Activated naive CD8-positive, alpha-beta T cell (primary cell): Measurements from ENCODE around the gene ZFP64.
A peak's percentile ranks its signal among the peaks of the same experiment; 100 is the strongest.

ENCODE experiments used
- H3K27ac Mint-ChIP-seq: one replicate; pipeline ENCODE4 v1.8.0; 2021; ENCODE audit warnings: mixed read lengths
- H3K27me3 Mint-ChIP-seq: one replicate; pipeline ENCODE4 v1.8.0; 2021; ENCODE audit warnings: mixed read lengths
- H3K36me3 Mint-ChIP-seq: one replicate; pipeline ENCODE4 v1.8.0; 2021; ENCODE audit warnings: mixed read lengths
- H3K4me1 Mint-ChIP-seq: one replicate; pipeline ENCODE4 v1.8.0; 2021; ENCODE audit warnings: low read depth, mixed read lengths
- H3K4me3 Mint-ChIP-seq: one replicate; pipeline ENCODE4 v1.8.0; 2021; ENCODE audit warnings: mild to moderate bottlenecking, mixed read lengths
- H3K9me3 Mint-ChIP-seq: one replicate; pipeline ENCODE4 v1.8.0; 2021; ENCODE audit warnings: low read depth, mixed read lengths

ZFP64 gene

GRCh38 chr20:52181766-52182165, 9.8 kb downstream of the ZFP64 start:
- H3K27ac Mint-ChIP-seq = no peak overlapping the region
- H3K36me3 Mint-ChIP-seq = peaks cover 11% of the 10 kb centered on the region
- H3K4me1 Mint-ChIP-seq = peaks cover 5% of the 10 kb centered on the region
- H3K9me3 Mint-ChIP-seq = no peaks in the 10 kb centered on the region
- H3K27me3 Mint-ChIP-seq = no peaks in the 10 kb centered on the region
- H3K4me3 Mint-ChIP-seq = no peak overlapping the region

DNA sequence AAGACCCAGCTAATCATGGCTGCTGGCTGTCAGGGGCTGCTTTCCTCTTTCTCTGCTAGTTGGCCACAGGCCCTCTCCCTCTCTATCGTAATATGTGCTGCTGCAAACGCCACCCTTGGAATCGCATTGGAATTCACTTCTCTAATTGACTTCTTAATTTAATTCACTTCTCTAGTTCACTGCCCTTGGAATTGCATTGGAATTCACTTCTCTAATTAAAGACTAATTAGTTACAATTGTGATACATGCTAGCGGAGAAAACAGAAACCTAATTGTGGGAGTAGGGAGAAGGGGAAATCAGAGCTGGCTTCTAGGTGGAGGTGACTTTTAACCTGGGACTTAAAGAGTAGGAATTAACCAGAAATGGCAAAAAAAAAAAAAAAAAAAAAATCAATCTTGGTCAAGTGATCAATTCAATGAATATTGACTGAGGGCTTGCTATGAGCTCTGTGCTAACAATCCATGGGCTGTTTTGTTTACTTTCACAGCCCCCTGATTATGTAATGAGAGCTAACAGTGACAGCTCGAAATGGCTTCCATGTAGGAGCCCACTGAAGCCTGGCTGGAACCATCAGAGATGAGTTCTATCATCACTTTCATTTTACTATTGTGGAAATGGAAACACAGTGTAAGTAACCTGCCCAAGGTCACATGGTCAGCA, 11.3 kb downstream of the ZFP64 start:
- Mint-ChIP-seq H3K27ac (no peak overlapping the region), H3K27me3 (no peaks in the 10 kb centered on the region), H3K36me3 (peaks cover 11% of the 10 kb centered on the region), H3K9me3 (no peaks in the 10 kb centered on the region), H3K4me3 (no peak overlapping the region), H3K4me1 (peaks cover 5% of the 10 kb centered on the region)

DNA sequence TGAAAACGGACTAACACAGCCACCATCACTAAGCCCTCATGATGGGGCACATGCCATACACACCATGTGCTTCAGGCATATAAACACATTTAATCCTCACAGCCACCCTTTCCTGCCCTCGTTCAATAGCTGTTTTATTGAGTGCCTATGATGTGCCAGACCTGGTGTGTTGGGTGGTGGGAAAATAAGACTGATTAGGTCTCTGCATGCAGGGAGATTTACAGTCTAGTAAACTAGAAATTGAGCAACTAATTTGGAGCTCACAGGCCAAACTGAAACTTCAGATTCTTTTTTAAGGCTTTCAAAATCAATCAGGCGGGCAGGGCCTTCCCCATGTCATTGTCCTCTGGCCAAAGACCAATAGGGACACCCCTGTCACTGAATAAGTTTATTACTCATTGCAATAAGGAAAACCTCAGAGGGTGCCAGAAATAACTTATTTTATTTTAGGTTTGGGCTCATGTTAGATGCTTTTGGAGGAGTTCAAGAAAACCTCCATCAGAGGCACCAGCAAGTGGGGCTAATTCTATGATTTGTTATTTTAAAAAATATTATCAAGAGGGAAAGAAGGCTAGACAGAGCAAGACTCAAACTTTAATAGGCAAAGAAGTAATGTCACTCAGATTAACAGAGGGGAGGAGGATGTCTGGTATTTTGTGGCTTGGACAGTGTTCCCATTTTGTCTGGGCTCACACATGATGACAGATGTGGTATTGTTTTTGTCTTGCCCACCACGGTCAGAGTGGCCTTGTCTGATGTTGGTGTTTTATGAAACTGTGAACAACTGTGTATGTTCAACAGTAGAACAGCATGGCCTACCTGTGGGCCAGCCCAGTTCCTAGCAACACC, 12.0 kb downstream of the ZFP64 start:
- H3K4me1 Mint-ChIP-seq = peaks cover 5% of the 10 kb centered on the region
- H3K27ac Mint-ChIP-seq = no peak overlapping the region
- no peaks in the 10 kb centered on the region for H3K9me3 Mint-ChIP-seq
- no peaks in the 10 kb centered on the region for H3K27me3 Mint-ChIP-seq
- no peak overlapping the region for H3K4me3 Mint-ChIP-seq
- peaks cover 11% of the 10 kb centered on the region for H3K36me3 Mint-ChIP-seq

DNA sequence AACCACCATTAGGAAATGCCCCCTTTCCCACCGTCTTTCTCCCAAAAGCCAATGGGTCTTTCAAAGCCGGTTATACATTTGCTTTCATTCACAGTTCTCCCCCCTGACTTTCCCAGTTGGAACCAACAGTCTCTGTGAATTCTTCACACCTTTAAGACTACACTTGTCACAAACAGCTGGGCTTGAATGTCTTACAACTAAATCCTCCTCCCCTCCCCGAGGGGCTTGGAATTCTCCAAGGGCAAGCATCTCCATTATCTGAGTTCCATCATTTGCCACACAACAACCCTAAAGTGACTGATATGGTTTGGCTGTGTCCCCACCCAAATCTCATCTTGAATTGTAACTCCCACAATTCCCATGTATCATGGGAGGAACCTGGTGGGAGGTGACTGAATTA, 12.9 kb downstream of the ZFP64 start:
- Mint-ChIP-seq H3K36me3 (peaks cover 6% of the 10 kb centered on the region), H3K4me1 (peaks cover 5% of the 10 kb centered on the region), H3K9me3 (no peaks in the 10 kb centered on the region), H3K27me3 (no peaks in the 10 kb centered on the region), H3K4me3 (no peak overlapping the region), H3K27ac (no peak overlapping the region)

DNA sequence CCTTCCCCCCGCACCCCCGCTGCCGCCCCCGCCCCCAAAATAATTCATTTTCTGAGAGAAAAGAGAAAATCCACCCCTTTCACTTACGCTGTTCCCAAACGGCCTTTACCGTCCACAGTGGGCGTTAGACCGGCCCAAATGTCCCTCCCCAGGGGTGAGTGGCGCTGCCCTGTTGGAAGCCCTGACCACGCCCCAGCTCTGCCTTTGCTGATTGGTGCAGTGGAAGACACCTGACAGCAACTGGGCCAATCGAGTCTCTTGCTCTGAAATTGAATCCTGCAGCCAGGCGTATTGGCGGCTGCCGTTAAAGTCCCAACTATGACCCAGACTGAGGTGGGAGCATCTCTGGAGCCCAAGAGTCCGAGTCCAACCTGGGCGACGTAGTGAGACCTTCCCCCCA, 15.7 kb downstream of the ZFP64 start:
- H3K27me3 Mint-ChIP-seq = no peaks in the 10 kb centered on the region
- H3K4me1 Mint-ChIP-seq = peaks cover 6% of the 10 kb centered on the region
- no peaks in the 10 kb centered on the region for H3K9me3 Mint-ChIP-seq
- H3K27ac Mint-ChIP-seq = no peak overlapping the region
- no peak overlapping the region for H3K4me3 Mint-ChIP-seq
- peaks cover 6% of the 10 kb centered on the region for H3K36me3 Mint-ChIP-seq

DNA sequence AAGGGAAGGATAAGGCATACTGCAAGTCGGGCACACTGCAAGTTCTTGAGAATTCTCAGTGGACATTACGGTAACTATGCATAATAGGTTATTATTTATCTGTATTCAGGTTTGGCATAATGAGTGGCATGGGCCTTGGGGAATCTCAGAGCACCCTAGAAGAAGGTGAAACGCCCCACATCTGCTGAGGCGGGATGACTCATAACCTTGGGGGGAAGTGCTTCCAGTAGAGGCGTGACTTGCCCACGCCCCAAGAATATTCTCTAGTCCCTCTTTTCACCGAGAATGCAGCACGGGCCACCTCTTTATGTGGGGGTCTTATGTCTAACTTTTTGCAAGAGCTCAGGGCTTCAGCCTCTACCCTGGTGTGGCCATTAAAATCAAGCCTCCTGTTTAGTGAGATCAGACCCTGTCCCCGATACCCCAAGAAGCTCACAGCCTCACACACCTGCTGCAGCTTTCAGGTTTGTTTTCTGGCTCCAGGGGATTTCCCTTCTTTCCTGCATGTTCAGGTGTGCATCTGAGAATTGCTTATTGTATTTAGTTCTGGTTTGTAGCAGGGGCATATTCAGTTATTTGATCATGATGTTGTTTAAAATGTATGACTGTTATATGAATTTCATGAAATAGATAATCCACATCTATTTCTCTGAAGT, 19.1 kb downstream of the ZFP64 start:
- Mint-ChIP-seq H3K36me3 (peaks cover 7% of the 10 kb centered on the region), H3K27me3 (no peaks in the 10 kb centered on the region), H3K9me3 (no peaks in the 10 kb centered on the region), H3K27ac (peak overlapping the region; percentile 24), H3K4me3 (no peak overlapping the region), H3K4me1 (peaks cover 4% of the 10 kb centered on the region)

- Mint-ChIP-seq H3K27ac (no peak overlapping the region), H3K4me1 (peaks cover 4% of the 10 kb centered on the region), H3K9me3 (no peaks in the 10 kb centered on the region), H3K36me3 (peaks cover 13% of the 10 kb centered on the region), H3K4me3 (no peak overlapping the region), H3K27me3 (no peaks in the 10 kb centered on the region)
Measured at GRCh38 chr20:52171025-52171424, 20.6 kb downstream of the ZFP64 start.

DNA sequence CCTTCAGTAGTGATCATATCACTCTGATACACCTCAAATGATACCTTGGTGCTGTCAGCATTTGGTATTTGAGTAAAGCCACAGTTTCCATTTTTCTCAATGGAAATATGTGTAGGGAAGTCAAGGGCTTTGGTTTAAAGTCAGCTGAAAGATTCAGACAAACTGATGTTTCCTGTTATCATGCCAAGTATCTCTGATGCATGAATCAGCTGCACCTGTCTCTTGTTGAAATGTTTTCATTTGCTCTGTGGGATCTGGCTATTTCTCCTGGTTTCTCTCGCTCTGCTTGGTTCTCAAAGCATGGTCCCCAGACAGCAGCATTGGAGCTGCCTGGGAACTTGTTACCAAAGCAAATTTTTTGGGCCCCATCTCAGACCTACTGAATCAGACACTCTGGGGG, 23.5 kb downstream of the ZFP64 start:
- no peak overlapping the region for H3K4me3 Mint-ChIP-seq
- peaks cover 4% of the 10 kb centered on the region for H3K4me1 Mint-ChIP-seq

DNA sequence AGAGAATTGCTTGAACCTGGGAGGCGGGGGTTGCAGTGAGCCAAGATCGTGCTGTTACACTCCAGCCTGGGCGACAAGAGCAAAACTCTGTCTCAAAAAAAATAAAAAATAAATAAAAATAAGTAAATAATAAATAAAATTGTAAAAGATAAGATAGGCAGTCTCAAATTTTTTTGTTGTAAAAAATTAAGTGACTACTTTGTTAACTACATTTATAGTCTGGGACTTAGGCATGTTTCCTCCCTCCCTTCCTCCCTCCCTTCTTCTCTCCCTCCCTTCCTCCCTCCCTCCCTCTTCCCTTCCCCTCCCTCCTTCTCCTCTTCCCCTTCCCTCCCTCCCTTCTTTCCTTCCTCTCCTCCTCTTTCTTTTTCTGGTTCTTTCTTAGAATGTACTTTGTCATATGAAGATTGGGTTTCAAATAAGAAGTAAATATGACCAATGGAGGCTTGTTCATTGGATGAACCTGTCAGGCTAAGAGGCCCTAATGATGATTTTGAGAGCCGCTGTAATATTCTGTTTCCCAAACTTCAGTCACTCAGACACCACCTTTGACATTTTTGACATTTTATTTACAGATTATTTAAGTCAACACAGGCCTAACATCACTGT, 24.2 kb downstream of the ZFP64 start:
- Mint-ChIP-seq H3K4me1 (peaks cover 4% of the 10 kb centered on the region), H3K27ac (no peak overlapping the region), H3K36me3 (peaks cover 21% of the 10 kb centered on the region), H3K9me3 (no peaks in the 10 kb centered on the region), H3K27me3 (no peaks in the 10 kb centered on the region), H3K4me3 (no peak overlapping the region)

More for the DNA sequence above, 23.5 kb downstream of the ZFP64 start:
- peaks cover 21% of the 10 kb centered on the region for H3K36me3 Mint-ChIP-seq
- no peaks in the 10 kb centered on the region for H3K27me3 Mint-ChIP-seq
- H3K27ac Mint-ChIP-seq = no peak overlapping the region
- no peaks in the 10 kb centered on the region for H3K9me3 Mint-ChIP-seq

DNA sequence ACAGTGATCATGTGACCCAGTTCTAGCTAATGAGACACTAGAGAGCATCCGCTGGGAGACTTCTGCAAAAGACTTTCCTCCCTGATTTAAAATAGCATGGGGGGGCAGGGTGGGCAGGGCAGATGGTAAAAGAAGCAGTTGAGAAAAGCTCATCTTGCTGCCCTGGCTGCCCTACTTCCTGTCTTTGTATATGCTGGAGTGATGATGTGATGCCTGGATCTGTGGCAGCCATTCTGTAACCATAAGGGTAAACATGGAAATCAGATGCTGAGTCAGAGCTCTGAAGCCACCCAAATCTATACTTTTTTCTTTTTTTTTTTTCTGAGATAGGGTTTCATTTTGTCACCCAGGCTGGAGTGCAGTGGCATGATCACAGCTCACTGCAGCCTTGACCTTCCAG, 25.4 kb downstream of the ZFP64 start:
- Mint-ChIP-seq H3K4me1 (peaks cover 2% of the 10 kb centered on the region), H3K4me3 (no peak overlapping the region), H3K27me3 (no peaks in the 10 kb centered on the region), H3K36me3 (peaks cover 23% of the 10 kb centered on the region), H3K27ac (no peak overlapping the region), H3K9me3 (no peaks in the 10 kb centered on the region)

GRCh38 chr20:52160621-52161204, 30.9 kb downstream of the ZFP64 start:
- H3K27ac Mint-ChIP-seq = no peak overlapping the region
- H3K9me3 Mint-ChIP-seq = peaks cover 4% of the 10 kb centered on the region
- no peaks in the 10 kb centered on the region for H3K4me1 Mint-ChIP-seq
- H3K4me3 Mint-ChIP-seq = no peak overlapping the region
- no peaks in the 10 kb centered on the region for H3K27me3 Mint-ChIP-seq
- H3K36me3 Mint-ChIP-seq = peaks cover 41% of the 10 kb centered on the region

- H3K9me3 Mint-ChIP-seq = peaks cover 4% of the 10 kb centered on the region
- H3K36me3 Mint-ChIP-seq = peaks cover 39% of the 10 kb centered on the region
- H3K4me3 Mint-ChIP-seq = no peak overlapping the region
- H3K27ac Mint-ChIP-seq = no peak overlapping the region
- H3K4me1 Mint-ChIP-seq = no peaks in the 10 kb centered on the region
- H3K27me3 Mint-ChIP-seq = no peaks in the 10 kb centered on the region
Measured at GRCh38 chr20:52160049-52160570, 31.5 kb downstream of the ZFP64 start.

GRCh38 chr20:52154575-52154974, 37.0 kb downstream of the ZFP64 start:
- H3K27ac Mint-ChIP-seq = no peak overlapping the region
- peaks cover 22% of the 10 kb centered on the region for H3K36me3 Mint-ChIP-seq
- H3K4me1 Mint-ChIP-seq = no peaks in the 10 kb centered on the region
- H3K9me3 Mint-ChIP-seq = peaks cover 4% of the 10 kb centered on the region
- H3K27me3 Mint-ChIP-seq = no peaks in the 10 kb centered on the region
- no peak overlapping the region for H3K4me3 Mint-ChIP-seq

- H3K27ac Mint-ChIP-seq = no peak overlapping the region
- peaks cover 16% of the 10 kb centered on the region for H3K36me3 Mint-ChIP-seq
Measured at GRCh38 chr20:52153896-52154295, 37.7 kb downstream of the ZFP64 start.

More at GRCh38 chr20:52153896-52154295, 37.7 kb downstream of the ZFP64 start:
- Mint-ChIP-seq H3K4me1 (no peaks in the 10 kb centered on the region), H3K27me3 (no peaks in the 10 kb centered on the region), H3K4me3 (no peak overlapping the region), H3K9me3 (peaks cover 4% of the 10 kb centered on the region)
